Measurements from ENCODE around the gene ABI1. TPM values are rescaled to one million over a fixed set of nuclear protein-coding genes. Genes with fewer than 3 reads are reported as not detected.

The ABI1 gene
- total and polyA plus RNA-seq, 8 donors, result 13.0 to 30.0 (median 18.2) TPM

DNA sequence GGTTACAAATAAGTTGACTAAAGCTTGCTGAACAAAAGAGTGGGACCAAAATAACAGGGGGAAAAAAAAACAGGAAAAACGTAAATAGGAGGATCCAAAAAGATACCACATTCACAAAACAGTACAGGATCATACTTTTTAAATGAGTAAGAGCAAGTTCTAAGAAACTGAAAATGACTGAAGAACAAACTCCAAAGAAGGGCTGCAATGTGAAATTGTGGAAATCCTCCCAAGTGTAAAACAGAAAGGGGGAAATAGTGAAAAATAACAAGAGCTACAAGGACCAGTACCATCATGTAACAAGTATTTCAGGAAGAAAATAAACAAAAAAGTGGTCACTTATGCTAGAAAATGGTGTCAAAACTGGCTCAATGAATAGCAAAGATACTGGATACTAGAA lies 116.9 kb downstream of the ABI1 start:
- intact Hi-C loops (cut with DNase I), result no loop called here
- Histone ChIP-seq H3K4me1 (no peaks in the 10 kb centered on the region), H3K9me3 (no peaks in the 10 kb centered on the region), H3K27ac (no peak overlapping the region), H3K36me3 (peaks cover 0 to 5% (median 0%) of the 10 kb centered on the region in 3 donors), H3K27me3 (no peaks in the 10 kb centered on the region), H3K4me3 (no peak overlapping the region)
- ATAC-seq, result no peak
- FAIRE-seq, result no peak
- 72 to 75% methylated on average over 1 of the region's 1 CpG for WGBS, 2 donors
- no peak for DNase-seq
- TF ChIP-seq, protein P1, sequence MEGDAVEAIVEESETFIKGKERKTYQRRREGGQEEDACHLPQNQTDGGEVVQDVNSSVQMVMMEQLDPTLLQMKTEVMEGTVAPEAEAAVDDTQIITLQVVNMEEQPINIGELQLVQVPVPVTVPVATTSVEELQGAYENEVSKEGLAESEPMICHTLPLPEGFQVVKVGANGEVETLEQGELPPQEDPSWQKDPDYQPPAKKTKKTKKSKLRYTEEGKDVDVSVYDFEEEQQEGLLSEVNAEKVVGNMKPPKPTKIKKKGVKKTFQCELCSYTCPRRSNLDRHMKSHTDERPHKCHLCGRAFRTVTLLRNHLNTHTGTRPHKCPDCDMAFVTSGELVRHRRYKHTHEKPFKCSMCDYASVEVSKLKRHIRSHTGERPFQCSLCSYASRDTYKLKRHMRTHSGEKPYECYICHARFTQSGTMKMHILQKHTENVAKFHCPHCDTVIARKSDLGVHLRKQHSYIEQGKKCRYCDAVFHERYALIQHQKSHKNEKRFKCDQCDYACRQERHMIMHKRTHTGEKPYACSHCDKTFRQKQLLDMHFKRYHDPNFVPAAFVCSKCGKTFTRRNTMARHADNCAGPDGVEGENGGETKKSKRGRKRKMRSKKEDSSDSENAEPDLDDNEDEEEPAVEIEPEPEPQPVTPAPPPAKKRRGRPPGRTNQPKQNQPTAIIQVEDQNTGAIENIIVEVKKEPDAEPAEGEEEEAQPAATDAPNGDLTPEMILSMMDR (IDR thresholded peaks at IDR 0.05), result no peak

DNA sequence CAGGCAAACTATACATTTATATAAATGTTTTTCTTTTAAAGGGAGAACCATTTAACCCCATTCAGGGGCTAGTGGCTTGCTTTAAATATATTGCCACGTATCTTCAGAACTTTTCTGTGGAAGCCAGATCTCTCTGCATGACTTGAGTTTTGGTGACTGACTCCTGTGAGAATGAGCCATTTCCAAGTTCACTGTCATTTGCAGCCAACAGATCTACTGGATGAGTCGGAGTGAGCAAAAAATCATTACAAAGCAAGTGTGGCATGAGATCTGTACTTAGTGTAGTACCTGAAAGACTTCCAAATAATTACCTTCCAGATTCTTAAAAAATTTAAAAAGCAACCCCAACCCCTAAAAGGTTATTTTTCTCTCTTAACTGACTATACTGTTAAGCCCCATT lies 117.7 kb downstream of the ABI1 start:
- Histone ChIP-seq H3K4me1 (no peaks in the 10 kb centered on the region), H3K27me3 (no peaks in the 10 kb centered on the region), H3K9me3 (no peaks in the 10 kb centered on the region), H3K36me3 (peaks cover 0 to 5% (median 0%) of the 10 kb centered on the region in 3 donors), H3K4me3 (no peak overlapping the region), H3K27ac (no peak overlapping the region)
- no peak for FAIRE-seq
- intact Hi-C loops (cut with DNase I), result no loop called here
- 89 to 93% methylated on average over 2 of the region's 2 CpGs for WGBS, 2 donors
- TF ChIP-seq, protein P1 (IDR thresholded peaks at IDR 0.05), result no peak
- no peak for ATAC-seq
- no peak for DNase-seq

DNA sequence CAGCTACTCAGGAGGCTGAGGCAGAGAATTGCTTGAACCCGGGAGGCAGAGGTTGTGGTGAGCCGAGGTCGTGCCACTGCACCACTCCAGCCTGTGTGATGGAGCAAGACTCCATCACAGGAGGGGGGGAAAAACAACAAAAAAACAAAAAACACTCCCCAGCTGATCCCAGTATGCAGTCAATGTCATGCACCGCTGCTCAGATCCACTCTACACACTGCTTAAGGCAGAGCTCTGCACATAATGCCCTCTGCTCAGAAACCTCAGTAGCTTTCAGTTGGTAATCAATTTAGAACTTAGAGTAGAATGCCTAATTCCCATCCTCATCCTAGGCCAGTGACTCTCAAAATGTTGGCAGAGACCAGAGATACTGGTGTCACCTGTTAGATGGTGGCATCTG lies 119.4 kb downstream of the ABI1 start:
- H3K27me3 ChIP-seq, result no peaks in the 10 kb centered on the region
- FAIRE-seq (no peak), ATAC-seq (no peak), DNase-seq (no peak)
- 98 to 100% methylated on average over 4 of the region's 4 CpGs for WGBS, 2 donors
- H3K27ac ChIP-seq, result no peak overlapping the region
- no peaks in the 10 kb centered on the region for H3K9me3 ChIP-seq
- H3K36me3 ChIP-seq, result peaks cover 0 to 5% (median 0%) of the 10 kb centered on the region in 3 donors
- H3K4me1 ChIP-seq, result no peaks in the 10 kb centered on the region
- TF ChIP-seq, protein P1 (IDR thresholded peaks at IDR 0.05), result no peak
- no peak overlapping the region for H3K4me3 ChIP-seq
- intact Hi-C loops (cut with DNase I), result no loop called here

DNA sequence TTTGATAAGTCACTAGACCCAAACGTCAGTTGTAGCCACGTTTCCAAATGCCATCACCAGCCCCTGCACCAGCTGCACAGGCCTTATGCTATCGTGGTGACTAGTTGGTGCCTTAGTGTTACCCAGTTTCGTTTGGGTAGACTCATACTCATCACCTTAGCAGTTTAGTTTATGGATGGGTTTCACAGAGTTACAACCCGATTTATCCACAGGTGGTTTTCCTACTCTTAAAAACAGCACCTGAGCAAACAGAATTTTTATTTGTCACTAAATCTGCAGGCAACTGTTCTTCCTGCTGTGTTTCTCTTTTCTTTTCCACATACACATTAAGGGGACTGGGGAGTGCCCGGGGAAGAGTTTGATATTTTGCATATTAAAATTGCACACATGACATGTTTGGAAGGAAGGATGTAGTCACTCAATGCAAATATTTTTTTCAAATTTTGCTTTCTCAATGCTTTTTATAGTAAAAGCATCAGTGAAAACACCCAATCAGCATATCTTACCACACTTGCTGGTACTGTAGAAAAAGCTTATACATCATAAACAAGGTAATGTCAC lies 121.6 kb downstream of the ABI1 start:
- H3K27ac ChIP-seq, result no peak overlapping the region
- no peaks in the 10 kb centered on the region for H3K9me3 ChIP-seq
- no peak overlapping the region for H3K4me3 ChIP-seq
- H3K27me3 ChIP-seq, result no peaks in the 10 kb centered on the region
- ATAC-seq (no peak), FAIRE-seq (no peak), DNase-seq (no peak)
- intact Hi-C loops (cut with DNase I), result no loop called here
- TF ChIP-seq, protein P1 (IDR thresholded peaks at IDR 0.05), result no peak
- H3K36me3 ChIP-seq, result peaks cover 0 to 5% (median 0%) of the 10 kb centered on the region in 3 donors
- no peaks in the 10 kb centered on the region for H3K4me1 ChIP-seq
- 67 to 78% methylated on average over 6 of the region's 6 CpGs for WGBS, 2 donors

DNA sequence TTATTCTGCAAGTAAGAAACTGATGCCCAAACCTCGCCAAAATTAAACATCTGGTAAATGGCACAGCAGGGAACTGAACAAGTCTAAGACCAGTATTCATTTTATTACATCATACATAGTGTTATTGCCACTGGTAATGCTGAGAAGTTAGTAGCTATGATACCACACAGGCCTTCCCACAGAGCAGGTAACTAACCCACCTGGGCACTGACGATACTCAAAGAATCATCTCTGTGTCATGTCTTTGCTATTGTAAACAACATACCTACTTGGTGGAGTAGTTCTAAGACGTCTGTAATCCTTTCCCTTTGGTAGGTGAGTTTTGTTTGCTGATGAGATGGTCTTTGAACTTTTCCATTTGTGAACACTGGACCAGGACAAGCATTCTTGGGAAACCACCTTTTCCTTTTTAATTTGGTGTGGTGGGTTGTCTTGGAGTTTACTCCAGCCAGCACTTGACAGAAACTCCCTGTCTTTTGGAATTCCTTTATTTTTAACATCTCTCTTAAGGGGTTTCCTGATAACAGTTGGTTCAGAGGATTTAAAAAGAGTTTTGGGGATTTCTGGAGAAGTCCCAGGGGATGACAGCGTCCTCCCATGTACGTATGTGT lies 122.4 kb downstream of the ABI1 start:
- 67 to 70% methylated on average over 5 of the region's 5 CpGs for WGBS, 2 donors
- ATAC-seq (no peak), DNase-seq (no peak), FAIRE-seq (no peak)
- TF ChIP-seq, protein P1 (IDR thresholded peaks at IDR 0.05), result no peak
- H3K27ac ChIP-seq, result peak overlapping the region in 1 of 4 donors; percentile 51
- no peaks in the 10 kb centered on the region for H3K9me3 ChIP-seq
- intact Hi-C loops (cut with DNase I), result no loop called here
- H3K27me3 ChIP-seq, result no peaks in the 10 kb centered on the region
- no peaks in the 10 kb centered on the region for H3K4me1 ChIP-seq
- peaks cover 0 to 5% (median 0%) of the 10 kb centered on the region in 3 donors for H3K36me3 ChIP-seq
- H3K4me3 ChIP-seq, result no peak overlapping the region

Measured in pancreas (tissue), 10 donors.